ENCODE data around the gene SRRM2. TPM values are rescaled to one million over a fixed set of nuclear protein-coding genes. Genes with fewer than 3 reads are reported as not detected.
A peak's percentile ranks its signal among the peaks of the same experiment; 100 is the strongest.

Gene SRRM2
- total RNA-seq, 1 experiment from 2014 or later, result 746 TPM

GRCh38 chr16:2777903-2778629 is 25.6 kb downstream of the SRRM2 start:
- BruUV-seq (replicated peaks), result TSS peak; percentile 56
- no peak for TF ChIP-seq EZH2 (IDR thresholded peaks at IDR 0.05; ENCODE audit: low read depth)
- TF ChIP-seq CTCF (conservative IDR thresholded peaks at IDR 0.05), result no peak
- H3K9me3 ChIP-seq (ENCODE audit: insufficient read depth, low read depth), result no peaks in the 10 kb centered on the region
- H3K79me2 ChIP-seq (ENCODE audit: low read depth), result peaks cover 51% of the 10 kb centered on the region
- H3K27ac ChIP-seq, result peak overlapping the region; percentile 94
- peaks cover 43% of the 10 kb centered on the region for H3F3A ChIP-seq (ENCODE audit: insufficient read depth, low read depth)
- H2AFZ ChIP-seq, result no peak overlapping the region
- intact Hi-C loops (cut with micrococcal nuclease; ENCODE audit: unreplicated experiment), result loop anchor here (1.0 to 5.0 kb wide), 4 partner anchors 17 to 81 kb away; partner anchors contain the start of genes PRSS21, PRSS22 and ZG16B
- H4K20me1 ChIP-seq (ENCODE audit: insufficient read depth), result peaks cover 8% of the 10 kb centered on the region
- POLR2A ChIA-PET (ENCODE audit: unreplicated experiment), result interaction anchor here (0.6 to 1.0 kb wide), 5 partner anchors 49 to 105 kb away, joined by 3 to 10 read pairs (median 7); partner anchors contain the start of genes FLYWCH2 and PRSS22
- 0 out of 2 replicates have a peak, but pooled peaks cover 4% of the 10 kb centered on the region for H3K36me3 ChIP-seq (ENCODE audit: low read depth)
- peak overlapping the region; percentile 93 for H3K4me2 ChIP-seq
- peak overlapping the region; percentile 62 for H3K4me3 ChIP-seq
- peaks cover 20% of the 10 kb centered on the region for H3K4me1 ChIP-seq (replicated peaks; ENCODE audit: insufficient read depth)
- peak; percentile 53 to 65 for DNase-seq
- H3K9me2 ChIP-seq (ENCODE audit: insufficient read depth), result no peaks in the 10 kb centered on the region
- CTCF ChIA-PET, result interaction anchor here (0.5 to 0.6 kb wide), 2 partner anchors 18 to 57 kb away, joined by 5 to 7 read pairs; no protein-coding TSS in a partner anchor
- no peaks in the 10 kb centered on the region for H3K27me3 ChIP-seq (ENCODE audit: insufficient read depth, low read depth)

GRCh38 chr16:2778630-2778958 is 26.2 kb downstream of the SRRM2 start:
- H3K4me3 ChIP-seq, result peak overlapping the region; percentile 62
- no peak for DNase-seq
- H3K79me2 ChIP-seq (ENCODE audit: low read depth), result peaks cover 49% of the 10 kb centered on the region
- H4K20me1 ChIP-seq (ENCODE audit: insufficient read depth), result peaks cover 3% of the 10 kb centered on the region; the same call in 1 of the 2 replicates
- H3K4me2 ChIP-seq, result peak overlapping the region; percentile 93
- intact Hi-C loops (cut with micrococcal nuclease; ENCODE audit: unreplicated experiment), result loop anchor here (1.0 to 5.0 kb wide), 3 partner anchors 16 to 52 kb away; partner anchors contain the start of genes PRSS21 and ZG16B
- BruUV-seq (replicated peaks), result no TSS peak
- H3K9me3 ChIP-seq (ENCODE audit: insufficient read depth, low read depth), result no peaks in the 10 kb centered on the region
- no peak overlapping the region for H2AFZ ChIP-seq
- H3K4me1 ChIP-seq (replicated peaks; ENCODE audit: insufficient read depth), result peaks cover 20% of the 10 kb centered on the region
- ChIA-PET CTCF (interaction anchor here (0.6 kb wide), 1 partner anchor 57 kb away, joined by 5 read pairs; no protein-coding TSS in a partner anchor), POLR2A (ENCODE audit: unreplicated experiment) (interaction anchor here (0.7 to 1.0 kb wide), 2 partner anchors 78 to 104 kb away, joined by 3 to 10 read pairs; partner anchors contain the start of gene FLYWCH2)
- H3K27me3 ChIP-seq (ENCODE audit: insufficient read depth, low read depth), result no peaks in the 10 kb centered on the region
- H3K9me2 ChIP-seq (ENCODE audit: insufficient read depth), result no peaks in the 10 kb centered on the region
- H3F3A ChIP-seq (ENCODE audit: insufficient read depth, low read depth), result peaks cover 38% of the 10 kb centered on the region
- H3K27ac ChIP-seq, result peak overlapping the region; percentile 94
- TF ChIP-seq EZH2 (IDR thresholded peaks at IDR 0.05; ENCODE audit: low read depth), result no peak
- no peak for TF ChIP-seq CTCF (conservative IDR thresholded peaks at IDR 0.05)
- H3K36me3 ChIP-seq (ENCODE audit: low read depth), result 0 out of 2 replicates have a peak, but pooled peaks cover 2% of the 10 kb centered on the region

- intact Hi-C loops (cut with micrococcal nuclease; ENCODE audit: unreplicated experiment), result loop anchor here (2.0 to 5.0 kb wide), 2 partner anchors 15 to 38 kb away; partner anchors contain the start of gene PRSS21
- CTCF ChIA-PET, result no interaction called here
These were observed 26.9 kb downstream of the SRRM2 start for GRCh38 chr16:2779151-2779920.

More at GRCh38 chr16:2779151-2779920, 26.9 kb downstream of the SRRM2 start:
- no peak overlapping the region for H2AFZ ChIP-seq
- peak overlapping the region; percentile 93; the same call in 1 of the 2 replicates for H3K4me2 ChIP-seq
- peaks cover 20% of the 10 kb centered on the region for H3K4me1 ChIP-seq (replicated peaks; ENCODE audit: insufficient read depth)
- H3K4me3 ChIP-seq, result no peak overlapping the region
- DNase-seq, result no peak
- H3K27me3 ChIP-seq (ENCODE audit: insufficient read depth, low read depth), result no peaks in the 10 kb centered on the region
- BruUV-seq (replicated peaks), result no TSS peak
- H3K27ac ChIP-seq, result no peak overlapping the region
- H3K79me2 ChIP-seq (ENCODE audit: low read depth), result peaks cover 45% of the 10 kb centered on the region
- H3K36me3 ChIP-seq (ENCODE audit: low read depth), result no peaks in the 10 kb centered on the region
- no peaks in the 10 kb centered on the region for H4K20me1 ChIP-seq (ENCODE audit: insufficient read depth)
- H3K9me3 ChIP-seq (ENCODE audit: insufficient read depth, low read depth), result no peaks in the 10 kb centered on the region
- no peaks in the 10 kb centered on the region for H3K9me2 ChIP-seq (ENCODE audit: insufficient read depth)
- POLR2A ChIA-PET (ENCODE audit: unreplicated experiment), result no interaction called here
- peaks cover 33% of the 10 kb centered on the region for H3F3A ChIP-seq (ENCODE audit: insufficient read depth, low read depth)
- TF ChIP-seq CTCF (conservative IDR thresholded peaks at IDR 0.05) (no peak), EZH2 (IDR thresholded peaks at IDR 0.05; ENCODE audit: low read depth) (no peak)

Data from PC-9 (cell line).